OCI-LY3 (cell line): ENCODE data around the gene FDXACB1.

Experiments used
- H2AFZ ChIP-seq: fragments of 200-600, 300-600 bp; shearing (Covaris generic); 2 replicates; pipeline ENCODE4 v1.6.0; 2014; ENCODE audit warnings: antibody characterized with exemption, low read depth, low read length
- H3K27ac ChIP-seq: fragments of 200-600, 300-600 bp; sonication (generic); 2 replicates; pipeline ENCODE4 v1.5.1; 2014; ENCODE audit warnings: mild to moderate bottlenecking, low read length, moderate library complexity, mixed read lengths
- H3K27me3 ChIP-seq: fragments of 200-600, 300-600 bp; sonication (generic); 2 replicates; pipeline ENCODE4 v1.6.1; 2014; ENCODE audit warnings: low read depth, low read length, mixed read lengths
- H3K36me3 ChIP-seq: fragments of 200-600, 300-600 bp; sonication (generic); replicated peaks from 2 replicates; pipeline ENCODE3; 2014; ENCODE audit warnings: low read depth, low read length, mixed read lengths
- H3K4me1 ChIP-seq: fragments of 300-600, 200-600 bp; sonication (generic); 2 replicates; pipeline ENCODE4 v1.6.1; 2014; ENCODE audit warnings: low read length, mixed read lengths
- H3K4me2 ChIP-seq: fragments of 200-600, 300-600 bp; sonication (generic); 2 replicates; pipeline ENCODE4 v1.6.1; 2014; ENCODE audit warnings: low read length, mixed read lengths
- H3K4me3 ChIP-seq: fragments of 300-600, 200-600 bp; sonication (generic); 2 replicates; pipeline ENCODE4 v1.5.1; 2014; ENCODE audit warnings: antibody characterized with exemption, mild to moderate bottlenecking, low read length, moderate library complexity
- H3K79me2 ChIP-seq: fragments of 300-600, 200-600 bp; shearing (Covaris generic); 2 replicates; pipeline ENCODE4 v1.6.1; 2014; ENCODE audit warnings: mild to moderate bottlenecking, low read length, mixed read lengths
- H3K9ac ChIP-seq: fragments of 300-600, 200-600 bp; shearing (Covaris generic); 2 replicates; pipeline ENCODE4 v1.6.0; 2014; ENCODE audit warnings: mild to moderate bottlenecking, low read length, moderate library complexity
- H3K9me3 ChIP-seq: fragments of 200-600, 300-600 bp; shearing (Covaris generic); 2 replicates; pipeline ENCODE4 v1.6.1; 2014; ENCODE audit warnings: low read length, mixed read lengths; ENCODE audit not compliant: insufficient read depth
- H4K20me1 ChIP-seq: fragments of 200-600, 300-600 bp; sonication (generic); 2 replicates; pipeline ENCODE4 v1.6.1; 2016; ENCODE audit warnings: low read length, mixed read lengths; ENCODE audit not compliant: insufficient read depth
- CTCF ChIP-seq: fragments of 200-600, 300-600 bp; sonication (generic); IDR thresholded peaks from 2 replicates; pipeline ENCODE4 v1.5.1; 2014; ENCODE audit warnings: antibody characterized with exemption, low read length, low read depth
- EZH2phosphoT487 ChIP-seq: fragments of 200-600 bp; shearing (Covaris generic); IDR thresholded peaks from 2 replicates; pipeline ENCODE4 v1.6.1; 2018; ENCODE audit warnings: antibody characterized with exemption, mixed run types, low read depth

FDXACB1 gene

GRCh38 chr11:111923351-111923788, 44.4 kb upstream of the FDXACB1 start:
- Histone ChIP-seq H2AFZ (peak overlapping the region; percentile 88), H3K27ac (no peak overlapping the region), H3K4me2 (no peak overlapping the region)

GRCh38 chr11:111922803-111923202, 43.8 kb upstream of the FDXACB1 start:
- H3K27ac ChIP-seq, result no peak overlapping the region

More at GRCh38 chr11:111923351-111923788, 44.4 kb upstream of the FDXACB1 start:
- Histone ChIP-seq H3K79me2 (no peaks in the 10 kb centered on the region), H3K27me3 (peaks cover 5% of the 10 kb centered on the region; the same call in 1 of the 2 replicates), H3K36me3 (no peaks in the 10 kb centered on the region), H3K4me1 (peaks cover 4% of the 10 kb centered on the region), H3K4me3 (no peak overlapping the region), H4K20me1 (no peaks in the 10 kb centered on the region), H3K9me3 (no peaks in the 10 kb centered on the region), H3K9ac (no peak overlapping the region)
- TF ChIP-seq CTCF (no peak), EZH2phosphoT487 (no peak)

GRCh38 chr11:111921541-111922230, 42.7 kb upstream of the FDXACB1 start:
- H3K9me3 ChIP-seq, result no peaks in the 10 kb centered on the region
- H3K4me2 ChIP-seq, result no peak overlapping the region
- H3K4me1 ChIP-seq, result peaks cover 4% of the 10 kb centered on the region
- no peak for TF ChIP-seq CTCF
- no peak overlapping the region for H3K27ac ChIP-seq
- H2AFZ ChIP-seq, result no peak overlapping the region
- no peaks in the 10 kb centered on the region for H4K20me1 ChIP-seq
- no peak overlapping the region for H3K4me3 ChIP-seq
- H3K36me3 ChIP-seq, result no peaks in the 10 kb centered on the region
- H3K79me2 ChIP-seq, result no peaks in the 10 kb centered on the region
- H3K27me3 ChIP-seq, result peaks cover 8% of the 10 kb centered on the region; the same call in 1 of the 2 replicates
- H3K9ac ChIP-seq, result no peak overlapping the region

More at GRCh38 chr11:111922803-111923202, 43.8 kb upstream of the FDXACB1 start:
- Histone ChIP-seq H3K79me2 (no peaks in the 10 kb centered on the region), H3K27me3 (peaks cover 5% of the 10 kb centered on the region; the same call in 1 of the 2 replicates), H4K20me1 (no peaks in the 10 kb centered on the region), H2AFZ (peak overlapping the region; percentile 88), H3K4me1 (peaks cover 4% of the 10 kb centered on the region), H3K36me3 (no peaks in the 10 kb centered on the region), H3K9me3 (no peaks in the 10 kb centered on the region), H3K4me3 (no peak overlapping the region), H3K4me2 (no peak overlapping the region), H3K9ac (no peak overlapping the region)
- TF ChIP-seq EZH2phosphoT487, result no peak
- TF ChIP-seq CTCF, result no peak

GRCh38 chr11:111920908-111921307, 41.9 kb upstream of the FDXACB1 start:
- H3K79me2 ChIP-seq, result no peaks in the 10 kb centered on the region
- no peak overlapping the region for H3K4me3 ChIP-seq
- no peaks in the 10 kb centered on the region for H3K9me3 ChIP-seq
- TF ChIP-seq EZH2phosphoT487 (no peak), CTCF (no peak)
- H3K4me1 ChIP-seq, result no peaks in the 10 kb centered on the region
- H3K4me2 ChIP-seq, result no peak overlapping the region
- no peak overlapping the region for H2AFZ ChIP-seq
- H4K20me1 ChIP-seq, result no peaks in the 10 kb centered on the region
- H3K27me3 ChIP-seq, result peaks cover 8% of the 10 kb centered on the region; the same call in 1 of the 2 replicates
- no peaks in the 10 kb centered on the region for H3K36me3 ChIP-seq
- no peak overlapping the region for H3K9ac ChIP-seq
- H3K27ac ChIP-seq, result no peak overlapping the region
